ENCODE data around the gene SAMMSON. TPM values are rescaled to one million over a fixed set of nuclear protein-coding genes. Genes with fewer than 3 reads are reported as not detected.

The SAMMSON gene
- total and polyA plus RNA-seq, 9 of the 15 experiments (the other 6 are each of a cell fraction or from before 2014, with no cell fraction given), result 0.65 to 4.4 (median 1.9) TPM

DNA sequence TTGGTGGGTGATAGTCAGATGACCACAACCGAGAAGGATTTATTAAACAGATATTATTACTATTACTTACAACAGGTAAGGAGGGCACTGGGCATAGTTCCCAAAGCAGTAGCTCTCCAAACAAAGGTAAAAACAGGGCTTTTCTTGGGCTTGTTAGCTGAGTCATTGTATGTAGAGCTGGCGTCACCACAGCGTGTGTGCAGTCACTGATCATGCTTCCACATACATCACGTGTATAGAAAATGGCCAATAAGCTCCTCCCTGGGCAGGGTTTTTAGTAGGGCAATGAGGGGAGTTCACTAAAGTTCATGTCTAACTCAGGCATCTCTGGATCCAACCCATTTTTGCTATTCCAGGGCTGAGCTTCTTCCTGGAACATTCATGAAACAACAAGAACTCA, 5.8 kb upstream of the SAMMSON start:
- ATAC-seq, result peak; percentile 84
- peak in 3 of 4 experiments; percentile 8 to 20 (median 11) for DNase-seq (ENCODE audit: extremely low read depth in 1 of 4, low spot score in 3 of 4)
- POLR2A ChIA-PET, result no interaction called here
- TF ChIP-seq CCNT2 (IDR thresholded peaks at IDR 0.05; ENCODE audit: borderline replicate concordance, extremely low read depth, insufficient read length, low read depth, low read length), result no peak
- no peak for TF ChIP-seq HOXB6 (CRISPR knock-in tag; IDR thresholded peaks at IDR 0.05; ENCODE audit: borderline replicate concordance)
- TF ChIP-seq POLR2G (IDR thresholded peaks at IDR 0.05; ENCODE audit: low read depth, low read length), result no peak
- no peak for TF ChIP-seq SREBF1 (IDR thresholded peaks at IDR 0.05; ENCODE audit: borderline replicate concordance, low read depth, low read length)
- TF ChIP-seq THAP7 (CRISPR knock-in tag; IDR thresholded peaks at IDR 0.05), result no peak
- no peak for TF ChIP-seq ZNF445 (CRISPR knock-in tag; IDR thresholded peaks at IDR 0.05; ENCODE audit: low read depth)
- TF ChIP-seq PCBP2 (IDR thresholded peaks at IDR 0.05; ENCODE audit: low read depth, low read length, poor library complexity, severe bottlenecking), result no peak
- no peak for TF ChIP-seq MLLT1 (IDR thresholded peaks at IDR 0.05)
- no peak for TF ChIP-seq USF1 (CRISPR knock-in tag; IDR thresholded peaks at IDR 0.05)
- no peak for TF ChIP-seq THRB (CRISPR knock-in tag; conservative IDR thresholded peaks at IDR 0.05)

More for the DNA sequence above, 5.8 kb upstream of the SAMMSON start:
- CTCF ChIA-PET (ENCODE audit: low intra/inter-chr PET ratio), result no interaction called here
- H3K4me1 ChIP-seq (replicated peaks in 1 of 2; ENCODE audit: control insufficient read depth in 2 of 2, insufficient read depth in 2 of 2, low read length in 2 of 2), result peaks cover 0 to 7% of the 10 kb centered on the region in 2 experiments; a peak in 2 of 5 replicates
- H3K9me1 ChIP-seq (ENCODE audit: control insufficient read depth, insufficient read depth, low read length), result no peaks in the 10 kb centered on the region
- no peaks in the 10 kb centered on the region for H3K36me3 ChIP-seq (ENCODE audit: control insufficient read depth, insufficient read depth, low read length)
- in situ Hi-C loops (cut with MboI), result no loop called here
- WGBS (ENCODE audit: insufficient coverage, low coverage, missing lambda C conversion rate), result 6% methylated on average over 4 of the region's 4 CpGs
- H3K4me2 ChIP-seq (ENCODE audit: insufficient read depth, low read length), result peak overlapping the region; percentile 3; the same call in 1 of the 2 replicates
- no peak overlapping the region for H3K4me3 ChIP-seq
- H3K9me3 ChIP-seq (replicated peaks; ENCODE audit: control insufficient read depth, insufficient read depth, low read depth, low read length), result no peaks in the 10 kb centered on the region
- no TSS peak for BruUV-seq (replicated peaks)
- peak overlapping the region; percentile 26; the same call in 1 of the 3 replicates for H3K27ac ChIP-seq (ENCODE audit: extremely low read depth, low read depth, low read length)
- no peak overlapping the region for H3K9ac ChIP-seq (ENCODE audit: insufficient read depth in 1 of 2, low read depth in 2 of 2, low read length in 2 of 2)
- intact Hi-C loops (cut with micrococcal nuclease), result loop anchor here (2.0 kb wide), 1 partner anchor 305 kb away; no protein-coding TSS in a partner anchor
- H4K20me1 ChIP-seq (replicated peaks; ENCODE audit: control insufficient read depth, insufficient read depth, low read length), result no peaks in the 10 kb centered on the region
- no peak for FAIRE-seq
- H2AFZ ChIP-seq (ENCODE audit: low read depth, low read length), result peak overlapping the region; percentile 62
- no peaks in the 10 kb centered on the region for H3K79me2 ChIP-seq (ENCODE audit: control insufficient read depth, insufficient read depth, low read length)
- H3K27me3 ChIP-seq (ENCODE audit: control insufficient read depth in 2 of 2, insufficient read depth in 2 of 2, low read length in 2 of 2), result no peaks in the 10 kb centered on the region

All from K562 (cell line).